HEK293T (cell line): ENCODE measurements around the gene DYNLT5.
"Not testable (repeated sequence)": the region's sequence is repeated elsewhere in the genome, so short reads cannot be mapped to it uniquely, and the experiment has no call there.

Experiments
- CTCF ChIA-PET: fragments of 350-600 bp; formaldehyde crosslinking; extraction: SDS; loops from one replicate; lab custom pipeline; 2021; ENCODE audit warnings: antibody characterized with exemption, inconsistent platforms; lab: Yijun Ruan, JAX
- POLR2A ChIA-PET: fragments of 350-600 bp; formaldehyde crosslinking; extraction: SDS; loops from one replicate; lab custom pipeline; 2020; ENCODE audit warnings: antibody characterized with exemption, inconsistent platforms; lab: Yijun Ruan, JAX
- DNase-seq: peaks from one replicate; pipeline ENCODE4 v3.0.0; 2012; ENCODE audit warnings: mixed read lengths; ENCODE audit errors: extremely low spot score
- ARNT ChIP-seq: fragments of 450-650 bp; IDR thresholded peaks from 2 replicates; pipeline ENCODE4 v1.6.1; 2017; ENCODE audit warnings: mild to moderate bottlenecking
- BHLHE40 ChIP-seq: fragments of 450-650 bp; IDR thresholded peaks from 2 replicates; pipeline ENCODE4 v1.6.1; 2016; ENCODE audit warnings: mild to moderate bottlenecking, moderate library complexity, borderline replicate concordance
- CTBP1 ChIP-seq: fragments of 450-650 bp; IDR thresholded peaks from 2 replicates; pipeline ENCODE4 v1.6.1; 2016; ENCODE audit warnings: borderline replicate concordance
- ELF4 ChIP-seq: fragments of 450-650 bp; IDR thresholded peaks from 2 replicates; pipeline ENCODE4 v1.6.1; 2017; ENCODE audit warnings: antibody characterized with exemption
- FOXA1 ChIP-seq: fragments of 450-650 bp; IDR thresholded peaks from 2 replicates; pipeline ENCODE4 v1.6.1; 2016; ENCODE audit warnings: mild to moderate bottlenecking
- FOXK2 ChIP-seq: fragments of 450-650 bp; IDR thresholded peaks from 2 replicates; pipeline ENCODE4 v1.6.1; 2016; ENCODE audit warnings: mild to moderate bottlenecking
- FOXM1 ChIP-seq: fragments of 450-650 bp; IDR thresholded peaks from 2 replicates; pipeline ENCODE4 v1.6.1; 2017; ENCODE audit warnings: mild to moderate bottlenecking, borderline replicate concordance
- HDGF ChIP-seq: fragments of 450-650 bp; IDR thresholded peaks from 2 replicates; pipeline ENCODE4 v1.6.1; 2017; ENCODE audit warnings: antibody characterized with exemption, borderline replicate concordance
- L3MBTL2 ChIP-seq: fragments of 450-650 bp; conservative IDR thresholded peaks from 2 replicates; pipeline ENCODE4 v1.6.1; 2016; ENCODE audit warnings: mild to moderate bottlenecking
- LEF1 ChIP-seq: fragments of 450-650 bp; IDR thresholded peaks from 2 replicates; pipeline ENCODE4 v1.6.1; 2017; ENCODE audit warnings: mild to moderate bottlenecking, borderline replicate concordance
- NFRKB ChIP-seq: fragments of 450-650 bp; IDR thresholded peaks from 2 replicates; pipeline ENCODE4 v1.6.1; 2016; ENCODE audit warnings: mild to moderate bottlenecking, moderate library complexity
- PKNOX1 ChIP-seq: fragments of 450-650 bp; IDR thresholded peaks from 2 replicates; pipeline ENCODE4 v1.6.1; 2016
- SP1 ChIP-seq: fragments of 450-650 bp; IDR thresholded peaks from 2 replicates; pipeline ENCODE4 v1.6.1; 2017
- SUZ12 ChIP-seq: fragments of 450-650 bp; IDR thresholded peaks from 2 replicates; pipeline ENCODE4 v1.6.1; 2016; ENCODE audit warnings: mild to moderate bottlenecking
- TARDBP ChIP-seq: fragments of 450-650 bp; IDR thresholded peaks from 2 replicates; pipeline ENCODE4 v1.6.1; 2016
- ZNF384 ChIP-seq: fragments of 450-650 bp; IDR thresholded peaks from 2 replicates; pipeline ENCODE4 v1.6.1; 2016

DYNLT5 gene

GRCh38 chr1:66723985-66724384, 28.3 kb upstream of the DYNLT5 start:
- POLR2A ChIA-PET = no interaction called here
- no peak for TF ChIP-seq ELF4
- TF ChIP-seq HDGF = no peak
- TF ChIP-seq PKNOX1 = no peak
- no peak for TF ChIP-seq CTBP1
- no peak for TF ChIP-seq FOXA1
- TF ChIP-seq BHLHE40 = no peak
- TF ChIP-seq FOXM1 = no peak
- TF ChIP-seq LEF1 = no peak
- no peak for TF ChIP-seq ARNT
- TF ChIP-seq SP1 = no peak
- TF ChIP-seq ZNF384 = no peak
- CTCF ChIA-PET = no interaction called here
- DNase-seq = no peak

- no peak for TF ChIP-seq ZNF384
- no peak for TF ChIP-seq BHLHE40
- no peak for TF ChIP-seq PKNOX1
- no peak for TF ChIP-seq NFRKB
- TF ChIP-seq SUZ12 = no peak
- TF ChIP-seq FOXK2 = no peak
- no peak for TF ChIP-seq L3MBTL2
- TF ChIP-seq CTBP1 = no peak
- ChIA-PET CTCF (interaction anchor here (0.7 to 1.8 kb wide), 12 partner anchors 15 to 455 kb away, joined by 3 to 8 read pairs (median 4); no protein-coding TSS in a partner anchor), POLR2A (no interaction called here)
- DNase-seq = peak; percentile 78
Observed at GRCh38 chr1:66725885-66726665, 26.2 kb upstream of the DYNLT5 start.

GRCh38 chr1:66728021-66728420, 24.2 kb upstream of the DYNLT5 start:
- TF ChIP-seq SUZ12 (no peak), ZNF384 (no peak), FOXA1 (no peak), SP1 (no peak), ELF4 (no peak), FOXM1 (no peak), PKNOX1 (no peak), FOXK2 (no peak), L3MBTL2 (no peak), HDGF (no peak), NFRKB (no peak), CTBP1 (no peak), TARDBP (no peak), BHLHE40 (no peak), ARNT (no peak), LEF1 (no peak)
- no peak for DNase-seq
- ChIA-PET POLR2A (no interaction called here), CTCF (no interaction called here)

GRCh38 chr1:66728716-66729115, 23.5 kb upstream of the DYNLT5 start:
- DNase-seq, POLR2A ChIA-PET: not testable (repeated sequence)
- CTCF ChIA-PET = interaction anchor here (0.6 kb wide), 1 partner anchor 197 kb away, joined by 4 read pairs; no protein-coding TSS in a partner anchor

GRCh38 chr1:66729119-66729518, 23.1 kb upstream of the DYNLT5 start:
- POLR2A ChIA-PET = no interaction called here
- CTCF ChIA-PET = interaction anchor here (0.6 kb wide), 1 partner anchor 197 kb away, joined by 4 read pairs; no protein-coding TSS in a partner anchor
- DNase-seq = no peak
- no peak for TF ChIP-seq SUZ12
- no peak for TF ChIP-seq FOXK2
- no peak for TF ChIP-seq PKNOX1
- TF ChIP-seq LEF1 = no peak
- no peak for TF ChIP-seq CTBP1
- TF ChIP-seq FOXA1 = no peak
- no peak for TF ChIP-seq HDGF
- no peak for TF ChIP-seq NFRKB
- TF ChIP-seq FOXM1 = no peak
- no peak for TF ChIP-seq L3MBTL2
- TF ChIP-seq TARDBP = no peak
- TF ChIP-seq BHLHE40 = no peak
- TF ChIP-seq ZNF384 = no peak
- TF ChIP-seq SP1 = no peak
- no peak for TF ChIP-seq ELF4
- no peak for TF ChIP-seq ARNT

GRCh38 chr1:66729523-66729922, 22.7 kb upstream of the DYNLT5 start:
- TF ChIP-seq HDGF (no peak), FOXK2 (no peak), SP1 (no peak)
- POLR2A ChIA-PET = no interaction called here
- DNase-seq = no peak
- CTCF ChIA-PET = no interaction called here
